Stomach (tissue), 9 donors: ENCODE results near the gene LRP1B. TPM values are rescaled to one million over a fixed set of nuclear protein-coding genes. Genes with fewer than 3 reads are reported as not detected.

Experiments used
- DNase-seq, 2 donors: peaks; one replicate each; pipeline versions ENCODE4 v3.0.0 to v3.0.0-alpha.2; 2013 to 2019
- H3K27ac ChIP-seq, 5 donors: fragments of 200-600 bp in 4 of 5; sonication (generic) in 4 of 5; one replicate each; pipeline ENCODE4 v1.5.1; 2013 to 2019; ENCODE audit warnings: mild to moderate bottlenecking in 1 of 5, moderate library complexity in 1 of 5
- H3K27me3 ChIP-seq, 3 donors: fragments of 200-600 bp; sonication (generic); one replicate each; pipeline ENCODE4 v1.5.1; 2017 to 2019; ENCODE audit warnings: mixed run types in 1 of 3
- H3K36me3 ChIP-seq, 4 donors: fragments of 200-600 bp; sonication (generic); 1 replicate in 3 of 4; 2 replicates in 1 of 4; pipeline ENCODE4 v1.5.1; 2016 to 2019
- H3K4me1 ChIP-seq, 4 donors: fragments of 200-600 bp; sonication (generic); one replicate each; pipeline ENCODE4 v1.5.1; 2016 to 2019
- H3K4me3 ChIP-seq, 4 donors: fragments of 200-600 bp; sonication (generic) in 3 of 4; one replicate each; pipeline ENCODE4 v1.5.1; 2016 to 2019; ENCODE audit warnings: mild to moderate bottlenecking in 1 of 4
- H3K9me3 ChIP-seq, 4 donors: fragments of 200-600 bp; sonication (generic); one replicate each; pipeline ENCODE4 v1.5.1; 2016 to 2019
- CTCF ChIP-seq, 7 experiments: fragments of 450-650 bp in 4 of 7; fragments of 200-600 bp in 3 of 7; sonication (generic) in 3 of 7; IDR thresholded peaks; one replicate each; pipeline ENCODE4 v1.5.1; 2016 to 2019; ENCODE audit warnings: antibody characterized with exemption in 7 of 7, control low read depth in 2 of 7, mild to moderate bottlenecking in 1 of 7
- EP300 ChIP-seq: sonication (generic); formaldehyde crosslinking; IDR thresholded peaks from one replicate; pipeline ENCODE4 v1.6.1; 2017; ENCODE audit warnings: antibody characterized with exemption
- POLR2A ChIP-seq, 4 donors: fragments of 450-650 bp; IDR thresholded peaks; one replicate each; pipeline ENCODE4 v1.6.1; 2016; ENCODE audit warnings: antibody characterized with exemption in 4 of 4, control low read depth in 2 of 4, mild to moderate bottlenecking in 1 of 4, moderate library complexity in 1 of 4
- POLR2AphosphoS5 ChIP-seq, 3 donors: sonication (generic); formaldehyde crosslinking; IDR thresholded peaks; one replicate each; pipeline ENCODE4 v1.6.1; 2016; ENCODE audit warnings: antibody characterized with exemption in 3 of 3
- WGBS, 5 donors: extraction: QIAGEN DNeasy Blood & Tissue Kit in 3 of 5; methylation state at CpG; one replicate each; pipeline versions ENCODE4 v1.1.5 to v1.1.7; 2013 to 2018; 5-methylcytosine and 5-hydroxymethylcytosine counted together
- intact Hi-C: fragments of 100-400 bp; cut with DNase I; formaldehyde crosslinking; loops from one replicate; pipeline ENCODE4 v1.15.1; 2023; ENCODE audit warnings: low total_unique reads
- polyA plus RNA-seq, 3 donors: library from polyadenylated mRNA; stranded (reverse); fragments of 200-250 nt; gene quantifications; one replicate each; pipeline ENCODE4 v1.2.3, GENCODE V29; 2013
- total RNA-seq, 5 donors: library from RNA; depleted of rRNA; stranded (reverse); fragments of >200 nt; gene quantifications; one replicate each; pipeline versions ENCODE4 v1.1.0 to v1.2.3, GENCODE V29; 2014 to 2016
- donor health status: healthy with polysubstance abuse.
- donor health status: Bipolar disorder and iron deficiency.
- donor health status: healthy.

The LRP1B gene
- total and polyA plus RNA-seq, 8 donors, result under 0.01 to 9.0 (median 0.38) TPM

- intact Hi-C loops, result no loop called here
- no peak overlapping the region for H3K4me3 ChIP-seq
- 52 to 75% (median 65%) methylated on average over 3 of the region's 3 CpGs for WGBS, 5 donors
Measured at GRCh38 chr2:140234116-140234515, 1896.7 kb downstream of the LRP1B start.

GRCh38 chr2:140210963-140211362 is 1919.9 kb downstream of the LRP1B start:
- DNase-seq, result no peak
- Histone ChIP-seq H3K27ac (no peak overlapping the region), H3K27me3 (no peaks in the 10 kb centered on the region), H3K4me3 (no peak overlapping the region), H3K36me3 (no peaks in the 10 kb centered on the region), H3K9me3 (no peaks in the 10 kb centered on the region), H3K4me1 (no peaks in the 10 kb centered on the region)
- intact Hi-C loops, result no loop called here
- 72 to 95% (median 92%) methylated on average over 2 of the region's 2 CpGs for WGBS, 5 donors
- TF ChIP-seq CTCF (IDR thresholded peaks at IDR 0.05) (no peak), EP300 (no peak), POLR2AphosphoS5 (IDR thresholded peaks at IDR 0.05) (no peak), POLR2A (IDR thresholded peaks at IDR 0.05) (no peak)

More at GRCh38 chr2:140234116-140234515, 1896.7 kb downstream of the LRP1B start:
- DNase-seq, result no peak
- Histone ChIP-seq H3K4me1 (no peaks in the 10 kb centered on the region), H3K27me3 (no peaks in the 10 kb centered on the region), H3K27ac (no peak overlapping the region), H3K36me3 (no peaks in the 10 kb centered on the region), H3K9me3 (no peaks in the 10 kb centered on the region)
- TF ChIP-seq EP300, result no peak

- WGBS, 5 donors, result 63 to 78% (median 68%) methylated on average over 2 of the region's 2 CpGs
- DNase-seq, result no peak
- intact Hi-C loops, result no loop called here
Measured at GRCh38 chr2:140205093-140205492, 1925.7 kb downstream of the LRP1B start.

GRCh38 chr2:140203347-140203746 is 1927.5 kb downstream of the LRP1B start:
- no peak for TF ChIP-seq POLR2A (IDR thresholded peaks at IDR 0.05)
- no peak for TF ChIP-seq POLR2AphosphoS5 (IDR thresholded peaks at IDR 0.05)
- DNase-seq, result no peak
- Histone ChIP-seq H3K4me3 (no peak overlapping the region), H3K9me3 (no peaks in the 10 kb centered on the region), H3K4me1 (no peaks in the 10 kb centered on the region), H3K27me3 (no peaks in the 10 kb centered on the region), H3K27ac (no peak overlapping the region), H3K36me3 (no peaks in the 10 kb centered on the region)
- 88 to 93% (median 90%) methylated on average over 6 of the region's 6 CpGs for WGBS, 5 donors
- intact Hi-C loops, result no loop called here

More at GRCh38 chr2:140205093-140205492, 1925.7 kb downstream of the LRP1B start:
- H3K4me3 ChIP-seq, result no peak overlapping the region
- H3K36me3 ChIP-seq, result no peaks in the 10 kb centered on the region
- H3K27me3 ChIP-seq, result no peaks in the 10 kb centered on the region
- no peaks in the 10 kb centered on the region for H3K4me1 ChIP-seq
- no peak for TF ChIP-seq CTCF (IDR thresholded peaks at IDR 0.05)
- no peak for TF ChIP-seq POLR2AphosphoS5 (IDR thresholded peaks at IDR 0.05)
- TF ChIP-seq EP300, result no peak
- TF ChIP-seq POLR2A (IDR thresholded peaks at IDR 0.05), result no peak
- H3K9me3 ChIP-seq, result no peaks in the 10 kb centered on the region
- no peak overlapping the region for H3K27ac ChIP-seq

GRCh38 chr2:140201572-140201971 is 1929.2 kb downstream of the LRP1B start:
- 72 to 93% (median 86%) methylated on average over 2 of the region's 2 CpGs for WGBS, 5 donors
- intact Hi-C loops, result no loop called here

More at GRCh38 chr2:140201572-140201971, 1929.2 kb downstream of the LRP1B start:
- no peaks in the 10 kb centered on the region for H3K36me3 ChIP-seq
- TF ChIP-seq POLR2A (IDR thresholded peaks at IDR 0.05) (no peak), POLR2AphosphoS5 (IDR thresholded peaks at IDR 0.05) (no peak), EP300 (no peak), CTCF (IDR thresholded peaks at IDR 0.05) (no peak)
- no peaks in the 10 kb centered on the region for H3K4me1 ChIP-seq
- no peaks in the 10 kb centered on the region for H3K27me3 ChIP-seq
- DNase-seq, result no peak
- H3K4me3 ChIP-seq, result no peak overlapping the region
- no peaks in the 10 kb centered on the region for H3K9me3 ChIP-seq
- H3K27ac ChIP-seq, result no peak overlapping the region
